ENCODE measurements around the gene CYP27A1.

DNA sequence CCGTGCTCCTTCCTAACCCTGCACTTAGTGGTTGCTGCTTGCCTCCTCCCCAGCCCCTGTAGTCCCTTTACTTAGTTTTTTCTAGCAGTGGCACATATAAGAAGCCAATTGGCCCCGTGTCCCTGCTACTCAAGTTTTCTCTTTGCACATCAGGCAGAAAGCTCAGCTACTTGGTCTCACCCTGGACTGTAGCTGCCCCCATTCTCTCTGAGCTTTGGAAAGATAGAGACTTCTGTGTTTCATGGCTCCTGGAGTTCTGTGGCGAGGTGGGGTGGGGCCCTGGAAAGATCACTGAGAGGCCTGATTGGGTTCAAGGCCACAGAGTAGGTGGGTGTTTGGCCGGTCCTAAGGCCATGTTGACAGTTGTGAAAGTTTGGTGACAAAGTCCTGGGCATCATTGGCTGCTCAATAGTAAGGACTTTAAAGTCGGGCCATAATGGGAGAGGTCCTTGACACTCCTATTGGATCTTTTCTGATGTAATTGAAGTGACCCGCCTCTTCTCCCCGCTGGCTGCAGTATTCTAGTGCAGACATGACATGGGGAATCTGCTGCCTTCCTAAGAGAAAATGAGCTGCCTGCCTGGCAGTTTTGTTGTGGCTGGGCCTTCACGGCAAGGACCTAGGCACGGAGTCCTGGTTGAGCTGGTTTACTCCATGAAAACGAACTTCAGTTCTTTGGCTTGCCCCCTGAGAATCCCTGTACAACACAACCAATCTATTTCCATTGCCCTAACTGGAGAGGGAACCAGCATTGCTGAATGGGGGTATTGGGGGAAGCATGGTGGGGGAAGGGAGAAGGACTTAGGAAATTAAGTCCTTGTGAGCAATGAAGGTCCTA, 26.2 kb upstream of the CYP27A1 start:
- TF ChIP-seq, protein P1, sequence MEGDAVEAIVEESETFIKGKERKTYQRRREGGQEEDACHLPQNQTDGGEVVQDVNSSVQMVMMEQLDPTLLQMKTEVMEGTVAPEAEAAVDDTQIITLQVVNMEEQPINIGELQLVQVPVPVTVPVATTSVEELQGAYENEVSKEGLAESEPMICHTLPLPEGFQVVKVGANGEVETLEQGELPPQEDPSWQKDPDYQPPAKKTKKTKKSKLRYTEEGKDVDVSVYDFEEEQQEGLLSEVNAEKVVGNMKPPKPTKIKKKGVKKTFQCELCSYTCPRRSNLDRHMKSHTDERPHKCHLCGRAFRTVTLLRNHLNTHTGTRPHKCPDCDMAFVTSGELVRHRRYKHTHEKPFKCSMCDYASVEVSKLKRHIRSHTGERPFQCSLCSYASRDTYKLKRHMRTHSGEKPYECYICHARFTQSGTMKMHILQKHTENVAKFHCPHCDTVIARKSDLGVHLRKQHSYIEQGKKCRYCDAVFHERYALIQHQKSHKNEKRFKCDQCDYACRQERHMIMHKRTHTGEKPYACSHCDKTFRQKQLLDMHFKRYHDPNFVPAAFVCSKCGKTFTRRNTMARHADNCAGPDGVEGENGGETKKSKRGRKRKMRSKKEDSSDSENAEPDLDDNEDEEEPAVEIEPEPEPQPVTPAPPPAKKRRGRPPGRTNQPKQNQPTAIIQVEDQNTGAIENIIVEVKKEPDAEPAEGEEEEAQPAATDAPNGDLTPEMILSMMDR (IDR thresholded peaks at IDR 0.05) = no peak
- TF ChIP-seq POLR2A (IDR thresholded peaks at IDR 0.05) = no peak

Measured in heart left ventricle (tissue), 13 donors.